MCF 10A (cell line): ENCODE data around the gene GSK3B. TPM values are rescaled to one million over a fixed set of nuclear protein-coding genes. Genes with fewer than 3 reads are reported as not detected.
A peak's percentile ranks its signal among the peaks of the same experiment; 100 is the strongest.

Source experiments
- BruUV-seq: library from RNA; stranded (reverse); fragments of 400-500 nt; replicated peaks from 2 replicates; lab custom pipeline; 2021; lab: Mats Ljungman, UMichigan
- CTCF ChIA-PET: fragments of 300-600 bp; sonication (Branson Sonifier 250); formaldehyde crosslinking; extraction: SDS; loops from one replicate; lab custom pipeline; 2021; ENCODE audit warnings: antibody characterized with exemption, inconsistent platforms; lab: Yijun Ruan, JAX
- POLR2A ChIA-PET: fragments of 300-600, 350-650 bp; sonication (Branson Sonifier 250); formaldehyde crosslinking; extraction: SDS; loops from one replicate; lab custom pipeline; 2020; ENCODE audit warnings: antibody characterized with exemption, inconsistent platforms; lab: Yijun Ruan, JAX
- DNase-seq: peaks from one replicate; pipeline ENCODE4 v3.0.0-alpha.2; 2018; ENCODE audit not compliant: unreplicated experiment
- H3K27ac Mint-ChIP-seq: one replicate; pipeline ENCODE4 v1.8.0; 2022; ENCODE audit warnings: mild to moderate bottlenecking, low read depth, mixed read lengths; ENCODE audit not compliant: unreplicated experiment
- H3K27me3 Mint-ChIP-seq: one replicate; pipeline ENCODE4 v1.8.0; 2022; ENCODE audit warnings: mixed read lengths; ENCODE audit not compliant: insufficient read depth, unreplicated experiment
- H3K36me3 Mint-ChIP-seq: one replicate; pipeline ENCODE4 v1.8.0; 2022; ENCODE audit warnings: mild to moderate bottlenecking, moderate library complexity, mixed read lengths; ENCODE audit not compliant: insufficient read depth, unreplicated experiment
- H3K4me1 Mint-ChIP-seq: one replicate; pipeline ENCODE4 v1.8.0; 2022; ENCODE audit warnings: mixed read lengths; ENCODE audit not compliant: insufficient read depth, unreplicated experiment
- H3K4me3 Mint-ChIP-seq: one replicate; pipeline ENCODE4 v1.8.0; 2022; ENCODE audit warnings: mild to moderate bottlenecking, moderate library complexity, mixed read lengths; ENCODE audit not compliant: unreplicated experiment
- H3K9me3 Mint-ChIP-seq: one replicate; pipeline ENCODE4 v1.8.0; 2022; ENCODE audit warnings: mixed read lengths; ENCODE audit not compliant: unreplicated experiment
- CTCF ChIP-seq: fragments of 200-600 bp; IDR thresholded peaks from one replicate; pipeline ENCODE4 v1.8.0; 2022; ENCODE audit warnings: antibody characterized with exemption, mild to moderate bottlenecking; ENCODE audit not compliant: unreplicated experiment
- intact Hi-C: fragments of 100-400 bp; cut with micrococcal nuclease; formaldehyde crosslinking; loops from 2 replicates; pipeline ENCODE4 v1.14.1; 2022
- total RNA-seq: library from RNA; stranded (reverse); gene quantifications from 2 replicates; pipeline ENCODE4 v1.2.3, GENCODE V29; 2022

Gene GSK3B
- total RNA-seq, 1 experiment from 2014 or later = 71.5 TPM

DNA sequence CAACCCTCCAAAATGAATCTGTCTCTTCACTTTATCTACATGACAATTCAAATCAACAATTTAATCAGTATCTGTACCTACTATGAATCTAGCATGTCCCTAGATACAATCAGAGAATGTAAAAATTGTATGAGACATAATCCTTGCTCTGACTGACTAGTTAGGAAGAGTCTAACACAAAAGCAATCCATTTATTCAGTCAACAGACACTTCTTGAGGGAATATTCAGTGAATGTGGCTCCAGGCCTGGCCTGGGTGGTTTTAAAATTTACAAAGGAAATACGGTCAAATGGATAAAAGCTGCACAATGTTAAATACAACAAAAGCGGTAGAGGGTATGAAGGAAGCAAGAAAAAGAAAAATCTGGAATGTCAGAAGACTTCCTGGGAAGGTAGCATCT, 45.2 kb downstream of the GSK3B start:
- intact Hi-C loops = no loop called here
- Mint-ChIP-seq H3K4me1 (peaks cover 31% of the 10 kb centered on the region), H3K4me3 (no peak overlapping the region), H3K27me3 (no peaks in the 10 kb centered on the region), H3K9me3 (peaks cover 15% of the 10 kb centered on the region), H3K36me3 (peaks cover 9% of the 10 kb centered on the region), H3K27ac (peak overlapping the region; percentile 68)
- CTCF ChIA-PET = interaction anchor here (0.6 to 1.0 kb wide), 3 partner anchors 17 to 153 kb away, joined by 3 read pairs; no protein-coding TSS in a partner anchor
- no TSS peak for BruUV-seq
- DNase-seq = no peak
- TF ChIP-seq CTCF = no peak
- POLR2A ChIA-PET = interaction anchor here (0.9 kb wide), 1 partner anchor 9 kb away, joined by 3 read pairs; no protein-coding TSS in a partner anchor

DNA sequence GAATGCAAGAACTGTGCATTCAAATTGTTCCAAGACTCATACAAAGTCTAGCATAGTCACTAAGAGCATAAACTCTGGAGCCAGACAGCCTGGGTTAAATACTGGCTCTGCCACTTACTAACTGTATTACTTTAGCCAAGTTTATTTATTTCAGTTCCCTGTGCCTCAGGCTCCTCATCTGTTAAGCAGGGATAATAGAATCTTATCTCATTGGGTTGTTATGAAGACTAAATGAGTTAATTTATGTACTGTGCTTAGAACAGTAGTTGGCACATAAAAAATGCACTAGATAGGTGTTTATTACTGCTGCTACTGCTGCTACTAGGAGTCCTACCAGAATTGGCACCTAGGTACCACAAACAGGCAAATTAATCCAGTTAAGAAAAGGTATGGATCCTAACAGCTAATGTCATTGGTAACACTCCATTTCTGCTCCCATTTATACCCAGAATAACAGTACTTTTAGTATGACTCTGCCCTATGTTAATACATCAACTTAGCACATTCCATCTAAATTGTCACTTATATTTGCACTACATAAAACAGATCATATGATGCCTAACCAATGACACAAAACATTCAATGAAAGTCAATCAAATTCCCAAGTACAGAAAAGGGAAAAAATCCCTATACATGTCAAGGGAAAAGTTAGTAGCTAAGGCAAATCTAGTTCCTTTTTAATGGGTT, 45.7 kb downstream of the GSK3B start:
- TF ChIP-seq CTCF = no peak
- intact Hi-C loops = no loop called here
- ChIA-PET POLR2A (interaction anchor here (0.9 kb wide), 1 partner anchor 10 kb away, joined by 3 read pairs; no protein-coding TSS in a partner anchor), CTCF (no interaction called here)
- Mint-ChIP-seq H3K4me3 (no peak overlapping the region), H3K27ac (peak overlapping the region; percentile 68), H3K27me3 (no peaks in the 10 kb centered on the region), H3K9me3 (peaks cover 19% of the 10 kb centered on the region), H3K36me3 (peaks cover 6% of the 10 kb centered on the region), H3K4me1 (peaks cover 34% of the 10 kb centered on the region)
- no TSS peak for BruUV-seq
- DNase-seq = no peak

DNA sequence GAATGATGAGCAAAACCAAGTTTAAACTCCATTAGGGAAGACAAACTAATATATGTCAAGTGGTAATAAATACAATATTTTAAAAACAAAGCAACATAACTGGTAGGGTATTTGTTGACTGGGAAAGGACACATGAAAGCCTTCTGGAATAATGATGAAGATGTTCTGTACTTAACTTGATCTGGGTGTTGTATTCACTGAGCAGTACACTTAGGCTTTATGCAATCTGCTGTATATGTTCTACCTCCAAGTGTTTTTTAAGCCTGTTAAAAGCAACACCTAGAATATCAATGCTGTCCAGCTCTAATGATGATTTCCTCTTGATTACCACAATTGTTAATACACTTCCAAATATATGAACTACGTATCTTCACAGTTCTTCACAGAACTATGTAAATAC, 46.6 kb downstream of the GSK3B start:
- POLR2A ChIA-PET = no interaction called here
- CTCF ChIA-PET = no interaction called here
- no peak for TF ChIP-seq CTCF
- DNase-seq = no peak
- Mint-ChIP-seq H3K4me3 (no peak overlapping the region), H3K27ac (no peak overlapping the region), H3K9me3 (peaks cover 26% of the 10 kb centered on the region), H3K27me3 (no peaks in the 10 kb centered on the region), H3K36me3 (peaks cover 6% of the 10 kb centered on the region), H3K4me1 (peaks cover 34% of the 10 kb centered on the region)
- no TSS peak for BruUV-seq
- intact Hi-C loops = no loop called here

GRCh38 chr3:120040813-120041377, 53.4 kb downstream of the GSK3B start:
- ChIA-PET POLR2A (no interaction called here), CTCF (interaction anchor here (1.5 kb wide), 1 partner anchor 12 kb away, joined by 3 read pairs; no protein-coding TSS in a partner anchor)
- no peak for TF ChIP-seq CTCF
- H3K27ac Mint-ChIP-seq = no peak overlapping the region
- BruUV-seq = no TSS peak
- peaks cover 7% of the 10 kb centered on the region for H3K4me1 Mint-ChIP-seq
- H3K9me3 Mint-ChIP-seq = peaks cover 40% of the 10 kb centered on the region
- H3K27me3 Mint-ChIP-seq = no peaks in the 10 kb centered on the region
- intact Hi-C loops = no loop called here
- DNase-seq = no peak
- no peak overlapping the region for H3K4me3 Mint-ChIP-seq
- peaks cover 7% of the 10 kb centered on the region for H3K36me3 Mint-ChIP-seq
